Measurements from ENCODE around the gene SP7. TPM values are rescaled to one million over a fixed set of nuclear protein-coding genes. Genes with fewer than 3 reads are reported as not detected.

Gene SP7
- total and polyA plus RNA-seq, 9 of the 15 experiments (the other 6 are each of a cell fraction or from before 2014, with no cell fraction given): 0.04 TPM; not detected in 8

DNA sequence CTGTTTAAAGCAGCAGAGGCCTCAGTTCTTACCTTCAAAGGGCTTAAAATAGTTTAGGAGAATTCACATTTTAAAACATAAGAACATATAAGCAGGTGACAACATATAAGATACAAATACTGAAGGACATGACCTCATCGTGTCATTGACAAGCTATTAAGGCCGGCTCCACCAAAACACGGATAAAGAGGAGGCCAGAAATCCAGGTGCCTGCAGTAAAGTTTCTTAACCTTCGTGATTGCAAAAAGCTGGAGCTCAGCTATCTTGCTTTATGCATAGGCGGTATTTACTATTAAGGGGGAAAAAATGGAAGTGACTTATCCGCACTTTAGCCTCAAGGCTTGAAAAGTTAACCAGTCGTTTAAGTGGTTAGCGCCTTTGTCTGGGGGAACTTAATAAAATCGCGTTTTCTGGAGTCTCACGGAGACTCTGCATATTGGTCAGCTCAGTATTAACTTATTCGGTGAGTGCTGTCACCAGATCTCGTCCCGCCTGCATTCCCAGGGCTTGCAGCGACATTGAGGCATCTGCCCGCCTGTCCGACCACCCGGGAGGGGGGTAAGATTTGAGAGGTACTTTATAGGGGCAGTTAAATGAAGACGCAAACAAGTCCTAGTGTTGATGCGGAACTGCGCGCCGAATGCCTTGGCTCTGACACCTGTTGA lies 42.7 kb upstream of the SP7 start (continued):
- no peak for TF ChIP-seq PURB (CRISPR knock-in tag; IDR thresholded peaks at IDR 0.05; ENCODE audit: low read depth)
- TF ChIP-seq, protein P1, sequence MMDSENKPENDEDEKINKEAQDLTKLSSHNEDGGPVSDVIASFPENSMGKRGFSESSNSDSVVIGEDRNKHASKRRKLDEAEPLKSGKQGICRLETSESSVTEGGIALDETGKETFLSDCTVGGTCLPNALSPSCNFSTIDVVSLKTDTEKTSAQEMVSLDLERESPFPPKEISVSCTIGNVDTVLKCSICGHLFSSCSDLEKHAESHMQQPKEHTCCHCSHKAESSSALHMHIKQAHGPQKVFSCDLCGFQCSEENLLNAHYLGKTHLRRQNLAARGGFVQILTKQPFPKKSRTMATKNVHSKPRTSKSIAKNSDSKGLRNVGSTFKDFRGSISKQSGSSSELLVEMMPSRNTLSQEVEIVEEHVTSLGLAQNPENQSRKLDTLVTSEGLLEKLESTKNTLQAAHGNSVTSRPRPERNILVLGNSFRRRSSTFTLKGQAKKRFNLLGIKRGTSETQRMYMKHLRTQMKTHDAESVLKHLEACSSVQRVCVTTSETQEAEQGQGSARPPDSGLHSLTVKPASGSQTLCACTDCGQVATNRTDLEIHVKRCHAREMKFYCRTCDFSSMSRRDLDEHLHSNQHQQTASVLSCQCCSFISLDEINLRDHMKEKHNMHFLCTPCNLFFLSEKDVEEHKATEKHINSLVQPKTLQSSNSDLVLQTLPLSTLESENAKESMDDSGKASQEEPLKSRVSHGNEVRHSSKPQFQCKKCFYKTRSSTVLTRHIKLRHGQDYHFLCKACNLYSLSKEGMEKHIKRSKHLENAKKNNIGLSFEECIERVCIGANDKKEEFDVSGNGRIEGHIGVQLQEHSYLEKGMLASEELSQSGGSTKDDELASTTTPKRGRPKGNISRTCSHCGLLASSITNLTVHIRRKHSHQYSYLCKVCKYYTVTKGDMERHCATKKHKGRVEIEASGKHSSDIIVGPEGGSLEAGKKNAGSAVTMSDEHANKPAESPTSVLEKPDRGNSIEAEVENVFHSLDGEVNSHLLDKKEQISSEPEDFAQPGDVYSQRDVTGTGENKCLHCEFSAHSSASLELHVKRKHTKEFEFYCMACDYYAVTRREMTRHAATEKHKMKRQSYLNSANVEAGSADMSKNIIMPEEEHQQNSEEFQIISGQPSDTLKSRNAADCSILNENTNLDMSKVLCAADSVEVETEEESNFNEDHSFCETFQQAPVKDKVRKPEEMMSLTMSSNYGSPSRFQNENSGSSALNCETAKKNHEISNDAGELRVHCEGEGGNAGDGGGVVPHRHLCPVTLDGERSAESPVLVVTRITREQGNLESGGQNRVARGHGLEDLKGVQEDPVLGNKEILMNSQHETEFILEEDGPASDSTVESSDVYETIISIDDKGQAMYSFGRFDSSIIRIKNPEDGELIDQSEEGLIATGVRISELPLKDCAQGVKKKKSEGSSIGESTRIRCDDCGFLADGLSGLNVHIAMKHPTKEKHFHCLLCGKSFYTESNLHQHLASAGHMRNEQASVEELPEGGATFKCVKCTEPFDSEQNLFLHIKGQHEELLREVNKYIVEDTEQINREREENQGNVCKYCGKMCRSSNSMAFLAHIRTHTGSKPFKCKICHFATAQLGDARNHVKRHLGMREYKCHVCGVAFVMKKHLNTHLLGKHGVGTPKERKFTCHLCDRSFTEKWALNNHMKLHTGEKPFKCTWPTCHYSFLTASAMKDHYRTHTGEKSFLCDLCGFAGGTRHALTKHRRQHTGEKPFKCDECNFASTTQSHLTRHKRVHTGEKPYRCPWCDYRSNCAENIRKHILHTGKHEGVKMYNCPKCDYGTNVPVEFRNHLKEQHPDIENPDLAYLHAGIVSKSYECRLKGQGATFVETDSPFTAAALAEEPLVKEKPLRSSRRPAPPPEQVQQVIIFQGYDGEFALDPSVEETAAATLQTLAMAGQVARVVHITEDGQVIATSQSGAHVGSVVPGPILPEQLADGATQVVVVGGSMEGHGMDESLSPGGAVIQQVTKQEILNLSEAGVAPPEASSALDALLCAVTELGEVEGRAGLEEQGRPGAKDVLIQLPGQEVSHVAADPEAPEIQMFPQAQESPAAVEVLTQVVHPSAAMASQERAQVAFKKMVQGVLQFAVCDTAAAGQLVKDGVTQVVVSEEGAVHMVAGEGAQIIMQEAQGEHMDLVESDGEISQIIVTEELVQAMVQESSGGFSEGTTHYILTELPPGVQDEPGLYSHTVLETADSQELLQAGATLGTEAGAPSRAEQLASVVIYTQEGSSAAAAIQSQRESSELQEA (IDR thresholded peaks at IDR 0.05; ENCODE audit: low read depth): no peak
- TF ChIP-seq SLC30A9 (CRISPR knock-in tag; IDR thresholded peaks at IDR 0.05): no peak
- TF ChIP-seq FOXA3 (CRISPR knock-in tag; conservative IDR thresholded peaks at IDR 0.05 in 1 of 2, IDR thresholded peaks at IDR 0.05 in 1 of 2): no peak
- no peak for TF ChIP-seq DPF2 (IDR thresholded peaks at IDR 0.05)
- no peak for TF ChIP-seq EHMT2 (IDR thresholded peaks at IDR 0.05)
- TF ChIP-seq, protein P2, sequence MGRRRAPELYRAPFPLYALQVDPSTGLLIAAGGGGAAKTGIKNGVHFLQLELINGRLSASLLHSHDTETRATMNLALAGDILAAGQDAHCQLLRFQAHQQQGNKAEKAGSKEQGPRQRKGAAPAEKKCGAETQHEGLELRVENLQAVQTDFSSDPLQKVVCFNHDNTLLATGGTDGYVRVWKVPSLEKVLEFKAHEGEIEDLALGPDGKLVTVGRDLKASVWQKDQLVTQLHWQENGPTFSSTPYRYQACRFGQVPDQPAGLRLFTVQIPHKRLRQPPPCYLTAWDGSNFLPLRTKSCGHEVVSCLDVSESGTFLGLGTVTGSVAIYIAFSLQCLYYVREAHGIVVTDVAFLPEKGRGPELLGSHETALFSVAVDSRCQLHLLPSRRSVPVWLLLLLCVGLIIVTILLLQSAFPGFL (CRISPR knock-in tag; IDR thresholded peaks at IDR 0.05): no peak
- TF ChIP-seq KAT2B (IDR thresholded peaks at IDR 0.05; ENCODE audit: low read depth, low read length): no peak
- TF ChIP-seq SREBF2 (CRISPR knock-in tag; IDR thresholded peaks at IDR 0.05): no peak
- TF ChIP-seq, protein P3, sequence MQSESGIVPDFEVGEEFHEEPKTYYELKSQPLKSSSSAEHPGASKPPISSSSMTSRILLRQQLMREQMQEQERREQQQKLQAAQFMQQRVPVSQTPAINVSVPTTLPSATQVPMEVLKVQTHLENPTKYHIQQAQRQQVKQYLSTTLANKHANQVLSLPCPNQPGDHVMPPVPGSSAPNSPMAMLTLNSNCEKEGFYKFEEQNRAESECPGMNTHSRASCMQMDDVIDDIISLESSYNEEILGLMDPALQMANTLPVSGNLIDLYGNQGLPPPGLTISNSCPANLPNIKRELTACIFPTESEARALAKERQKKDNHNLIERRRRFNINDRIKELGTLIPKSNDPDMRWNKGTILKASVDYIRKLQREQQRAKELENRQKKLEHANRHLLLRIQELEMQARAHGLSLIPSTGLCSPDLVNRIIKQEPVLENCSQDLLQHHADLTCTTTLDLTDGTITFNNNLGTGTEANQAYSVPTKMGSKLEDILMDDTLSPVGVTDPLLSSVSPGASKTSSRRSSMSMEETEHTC (IDR thresholded peaks at IDR 0.05): no peak
- TF ChIP-seq NFE2L1 (tag; IDR thresholded peaks at IDR 0.05; ENCODE audit: borderline replicate concordance, low read depth): no peak
- TF ChIP-seq MAZ (CRISPR knock-in tag; conservative IDR thresholded peaks at IDR 0.05 in 1 of 2, IDR thresholded peaks at IDR 0.05 in 1 of 2): peak in 1 of 2 experiments; percentile 66; a peak in 1 of 4 replicates
- TF ChIP-seq ZFX (CRISPR knock-in tag; IDR thresholded peaks at IDR 0.05): peak; percentile 73; the same call in 1 of the 2 replicates
- TF ChIP-seq HDAC8 (tag; IDR thresholded peaks at IDR 0.05): 0 out of 2 replicates have a peak, but pooled peaks have one; percentile 29
- TF ChIP-seq ZNF263 (CRISPR knock-in tag; IDR thresholded peaks at IDR 0.05; ENCODE audit: borderline replicate concordance): 0 out of 2 replicates have a peak, but pooled peaks have one; percentile 57

Data from K562 (cell line).